Measurements from ENCODE around the gene APOM.

APOM gene

GRCh38 chr6:31691078-31691463, 35.4 kb downstream of the APOM start:
- Mint-ChIP-seq H3K27me3 (no peaks in the 10 kb centered on the region), H3K9me3 (no peaks in the 10 kb centered on the region), H3K4me3 (no peak overlapping the region), H3K36me3 (peaks cover 47 to 60% of the 10 kb centered on the region in 2 donors), H3K4me1 (peaks cover 18 to 23% of the 10 kb centered on the region in 2 donors), H3K27ac (peak overlapping the region; percentile 77)
- no peak for DNase-seq
- ATAC-seq (replicated peaks) = no peak

- no peak for DNase-seq
- ATAC-seq (replicated peaks) = no peak
- peaks cover 42 to 59% of the 10 kb centered on the region in 2 donors for H3K36me3 Mint-ChIP-seq
- H3K4me1 Mint-ChIP-seq = peaks cover 18 to 23% of the 10 kb centered on the region in 2 donors
- no peaks in the 10 kb centered on the region for H3K27me3 Mint-ChIP-seq
- no peak overlapping the region for H3K27ac Mint-ChIP-seq
- H3K9me3 Mint-ChIP-seq = no peaks in the 10 kb centered on the region
- no peak overlapping the region for H3K4me3 Mint-ChIP-seq
Measured at GRCh38 chr6:31691564-31692108, 35.9 kb downstream of the APOM start.

- Mint-ChIP-seq H3K36me3 (peaks cover 43 to 59% of the 10 kb centered on the region in 2 donors), H3K4me1 (peaks cover 20 to 23% of the 10 kb centered on the region in 2 donors), H3K4me3 (no peak overlapping the region), H3K9me3 (no peaks in the 10 kb centered on the region), H3K27me3 (no peaks in the 10 kb centered on the region), H3K27ac (no peak overlapping the region)
- ATAC-seq (replicated peaks) = no peak
- DNase-seq = no peak
Measured at GRCh38 chr6:31692353-31692752, 36.7 kb downstream of the APOM start.

- DNase-seq (no peak), ATAC-seq (replicated peaks) (no peak)
- peaks cover 23 to 24% of the 10 kb centered on the region in 2 donors for H3K4me1 Mint-ChIP-seq
- H3K27ac Mint-ChIP-seq = no peak overlapping the region
- H3K4me3 Mint-ChIP-seq = no peak overlapping the region
- no peaks in the 10 kb centered on the region for H3K9me3 Mint-ChIP-seq
- peaks cover 41 to 59% of the 10 kb centered on the region in 2 donors for H3K36me3 Mint-ChIP-seq
- H3K27me3 Mint-ChIP-seq = no peaks in the 10 kb centered on the region
Measured at GRCh38 chr6:31692886-31693285, 37.2 kb downstream of the APOM start.

- no peaks in the 10 kb centered on the region for H3K27me3 Mint-ChIP-seq
- ATAC-seq (replicated peaks) (no peak), DNase-seq (no peak)
- H3K36me3 Mint-ChIP-seq = peaks cover 39 to 53% of the 10 kb centered on the region in 2 donors
- H3K4me3 Mint-ChIP-seq = no peak overlapping the region
- H3K9me3 Mint-ChIP-seq = no peaks in the 10 kb centered on the region
- peaks cover 23 to 24% of the 10 kb centered on the region in 2 donors for H3K4me1 Mint-ChIP-seq
- no peak overlapping the region for H3K27ac Mint-ChIP-seq
Measured at GRCh38 chr6:31693535-31693934, 37.8 kb downstream of the APOM start.

- no peaks in the 10 kb centered on the region for H3K27me3 Mint-ChIP-seq
- ATAC-seq (replicated peaks) (no peak), DNase-seq (no peak)
- H3K4me1 Mint-ChIP-seq = peaks cover 19% of the 10 kb centered on the region in 2 donors
- no peaks in the 10 kb centered on the region for H3K9me3 Mint-ChIP-seq
- peaks cover 19 to 35% of the 10 kb centered on the region in 2 donors for H3K36me3 Mint-ChIP-seq
- peak overlapping the region; percentile 21 for H3K27ac Mint-ChIP-seq
- no peak overlapping the region for H3K4me3 Mint-ChIP-seq
Measured at GRCh38 chr6:31697555-31697954, 41.9 kb downstream of the APOM start.

GRCh38 chr6:31700740-31701401, 45.2 kb downstream of the APOM start:
- H3K4me1 Mint-ChIP-seq = peaks cover 22 to 25% of the 10 kb centered on the region in 2 donors
- H3K27me3 Mint-ChIP-seq = no peaks in the 10 kb centered on the region
- H3K4me3 Mint-ChIP-seq = peak overlapping the region; percentile 4 to 50
- ATAC-seq (replicated peaks) = no peak
- H3K27ac Mint-ChIP-seq = peak overlapping the region; percentile 48
- peaks cover 9 to 28% of the 10 kb centered on the region in 2 donors for H3K36me3 Mint-ChIP-seq
- H3K9me3 Mint-ChIP-seq = no peaks in the 10 kb centered on the region
- no peak for DNase-seq

- Mint-ChIP-seq H3K4me1 (peaks cover 22 to 25% of the 10 kb centered on the region in 2 donors), H3K36me3 (peaks cover 9 to 22% of the 10 kb centered on the region in 2 donors), H3K27me3 (no peaks in the 10 kb centered on the region), H3K4me3 (peak overlapping the region; percentile 96 to 99), H3K27ac (peak overlapping the region; percentile 98), H3K9me3 (no peaks in the 10 kb centered on the region)
- ATAC-seq (replicated peaks) (no peak), DNase-seq (no peak)
Measured at GRCh38 chr6:31701666-31702404, 46.1 kb downstream of the APOM start.

GRCh38 chr6:31702405-31702818, 46.7 kb downstream of the APOM start:
- H3K27me3 Mint-ChIP-seq = no peaks in the 10 kb centered on the region
- peaks cover 20 to 25% of the 10 kb centered on the region in 2 donors for H3K4me1 Mint-ChIP-seq
- H3K36me3 Mint-ChIP-seq = peaks cover 7 to 18% of the 10 kb centered on the region in 2 donors
- H3K4me3 Mint-ChIP-seq = peak overlapping the region; percentile 96 to 99
- ATAC-seq (replicated peaks) = peak; percentile 17 to 29
- no peak for DNase-seq
- H3K9me3 Mint-ChIP-seq = no peaks in the 10 kb centered on the region
- H3K27ac Mint-ChIP-seq = peak overlapping the region; percentile 98

- Mint-ChIP-seq H3K36me3 (peaks cover 4 to 13% of the 10 kb centered on the region in 2 donors), H3K4me3 (peak within 1 kb of the TSS; percentile 96 to 99), H3K27ac (peak within 1 kb of the TSS; percentile 98), H3K27me3 (no peaks in the 10 kb centered on the region), H3K4me1 (peaks cover 16 to 25% of the 10 kb centered on the region in 2 donors), H3K9me3 (no peaks in the 10 kb centered on the region)
- peak; percentile 97 to 98 for ATAC-seq (replicated peaks)
- peak; percentile 97 for DNase-seq
Measured at GRCh38 chr6:31702819-31703716, 47.4 kb downstream of the APOM start, which contains the start of gene ABHD16A. Gene ABHD16A (minus strand): TSS chr6:31703324. CDS start chr6:31703281, 43 bp downstream.

- peaks cover 18 to 30% of the 10 kb centered on the region in 2 donors for H3K4me1 Mint-ChIP-seq
- DNase-seq (no peak), ATAC-seq (replicated peaks) (no peak)
- H3K4me3 Mint-ChIP-seq = no peak overlapping the region
- no peaks in the 10 kb centered on the region for H3K9me3 Mint-ChIP-seq
- H3K36me3 Mint-ChIP-seq = peaks cover 4 to 11% of the 10 kb centered on the region in 2 donors
- no peak overlapping the region for H3K27ac Mint-ChIP-seq
- no peaks in the 10 kb centered on the region for H3K27me3 Mint-ChIP-seq
Measured at GRCh38 chr6:31705931-31706330, 50.2 kb downstream of the APOM start.

GRCh38 chr6:31706599-31706998, 50.9 kb downstream of the APOM start, which contains the start of gene LY6G6F:
Gene LY6G6F (plus strand): TSS chr6:31706866. CDS start chr6:31706907, 41 bp downstream.
- Mint-ChIP-seq H3K4me1 (peaks cover 15 to 28% of the 10 kb centered on the region in 2 donors), H3K27me3 (no peaks in the 10 kb centered on the region), H3K4me3 (no peak within 1 kb of the TSS), H3K27ac (peak within 1 kb of the TSS; percentile 47), H3K36me3 (peaks cover 4 to 7% of the 10 kb centered on the region in 2 donors), H3K9me3 (no peaks in the 10 kb centered on the region)
- ATAC-seq (replicated peaks) (no peak), DNase-seq (no peak)

- DNase-seq (no peak), ATAC-seq (replicated peaks) (no peak)
- Mint-ChIP-seq H3K4me1 (peaks cover 11 to 25% of the 10 kb centered on the region in 2 donors), H3K27me3 (no peaks in the 10 kb centered on the region), H3K9me3 (no peaks in the 10 kb centered on the region), H3K4me3 (no peak overlapping the region), H3K27ac (no peak overlapping the region), H3K36me3 (peaks cover under 1% of the 10 kb centered on the region in 2 donors)
Measured at GRCh38 chr6:31707701-31708100, 52.0 kb downstream of the APOM start.
